ENCODE results near the gene YES1. TPM values are rescaled to one million over a fixed set of nuclear protein-coding genes. Genes with fewer than 3 reads are reported as not detected.

Gene YES1
- total and polyA plus RNA-seq, 4 donors, result 12.5 to 57.6 (median 21.9) TPM

- TF ChIP-seq EGR1 (IDR thresholded peaks at IDR 0.05; ENCODE audit: low read depth in 2 of 2) (no peak), FOXA1 (IDR thresholded peaks at IDR 0.05) (no peak), ATF3 (IDR thresholded peaks at IDR 0.05) (no peak)
Observed at GRCh38 chr18:708096-708495, 103.9 kb downstream of the YES1 start (continued).

GRCh38 chr18:706405-706804, 105.6 kb downstream of the YES1 start:
- Histone ChIP-seq H3K27me3 (ENCODE audit: control insufficient read depth in 4 of 4, insufficient read depth in 4 of 4, low read length in 3 of 4) (no peaks in the 10 kb centered on the region), H3K4me1 (ENCODE audit: control insufficient read depth in 4 of 4, insufficient read depth in 4 of 4, low read length in 3 of 4) (peaks cover 0 to 3% (median 1%) of the 10 kb centered on the region in 4 donors), H3K27ac (ENCODE audit: low read depth in 1 of 2, low read length in 2 of 2) (no peak overlapping the region), H3K4me3 (ENCODE audit: low read depth in 1 of 3, low read length in 3 of 3) (no peak overlapping the region), H3K9me3 (ENCODE audit: control insufficient read depth in 4 of 4, low read length in 3 of 4) (no peaks in the 10 kb centered on the region), H3K9ac (ENCODE audit: low read depth in 1 of 2, low read length in 2 of 2) (no peak overlapping the region), H3K36me3 (ENCODE audit: control insufficient read depth in 4 of 4, insufficient read depth in 3 of 4, low read depth in 1 of 4, low read length in 3 of 4) (peaks cover 9 to 13% (median 10%) of the 10 kb centered on the region in 4 donors)
- 91% methylated on average over 8 of the region's 8 CpGs for WGBS
- TF ChIP-seq SP1 (IDR thresholded peaks at IDR 0.05) (no peak), CTCF (IDR thresholded peaks at IDR 0.05; ENCODE audit: low read depth, low read length, missing input control) (no peak), REST (IDR thresholded peaks at IDR 0.05) (no peak), RAD21 (IDR thresholded peaks at IDR 0.05) (no peak), GABPA (IDR thresholded peaks at IDR 0.05 in 1 of 2, conservative IDR thresholded peaks at IDR 0.05 in 1 of 2) (no peak), RXRA (IDR thresholded peaks at IDR 0.05) (no peak)
- DNase-seq (ENCODE audit: low spot score), result no peak

GRCh38 chr18:703213-703967, 108.7 kb downstream of the YES1 start:
- no peak for DNase-seq (ENCODE audit: low spot score)
- H3K27ac ChIP-seq (ENCODE audit: low read depth in 1 of 2, low read length in 2 of 2), result peak overlapping the region in 1 of 2 donors; percentile 7

More at GRCh38 chr18:703213-703967, 108.7 kb downstream of the YES1 start:
- Histone ChIP-seq H3K9me3 (ENCODE audit: control insufficient read depth in 4 of 4, low read length in 3 of 4) (no peaks in the 10 kb centered on the region), H3K4me3 (ENCODE audit: low read depth in 1 of 3, low read length in 3 of 3) (no peak overlapping the region), H3K9ac (ENCODE audit: low read depth in 1 of 2, low read length in 2 of 2) (no peak overlapping the region), H3K36me3 (ENCODE audit: control insufficient read depth in 4 of 4, insufficient read depth in 3 of 4, low read depth in 1 of 4, low read length in 3 of 4) (peaks cover 8 to 17% (median 11%) of the 10 kb centered on the region in 4 donors), H3K4me1 (ENCODE audit: control insufficient read depth in 4 of 4, insufficient read depth in 4 of 4, low read length in 3 of 4) (no peaks in the 10 kb centered on the region), H3K27me3 (ENCODE audit: control insufficient read depth in 4 of 4, insufficient read depth in 4 of 4, low read length in 3 of 4) (no peaks in the 10 kb centered on the region)
- no peak for TF ChIP-seq RXRA (IDR thresholded peaks at IDR 0.05)
- 70% methylated on average over 8 of the region's 8 CpGs for WGBS

Data from liver (tissue), 9 donors.